Measurements from ENCODE around the gene BNIP5.

Gene BNIP5

DNA sequence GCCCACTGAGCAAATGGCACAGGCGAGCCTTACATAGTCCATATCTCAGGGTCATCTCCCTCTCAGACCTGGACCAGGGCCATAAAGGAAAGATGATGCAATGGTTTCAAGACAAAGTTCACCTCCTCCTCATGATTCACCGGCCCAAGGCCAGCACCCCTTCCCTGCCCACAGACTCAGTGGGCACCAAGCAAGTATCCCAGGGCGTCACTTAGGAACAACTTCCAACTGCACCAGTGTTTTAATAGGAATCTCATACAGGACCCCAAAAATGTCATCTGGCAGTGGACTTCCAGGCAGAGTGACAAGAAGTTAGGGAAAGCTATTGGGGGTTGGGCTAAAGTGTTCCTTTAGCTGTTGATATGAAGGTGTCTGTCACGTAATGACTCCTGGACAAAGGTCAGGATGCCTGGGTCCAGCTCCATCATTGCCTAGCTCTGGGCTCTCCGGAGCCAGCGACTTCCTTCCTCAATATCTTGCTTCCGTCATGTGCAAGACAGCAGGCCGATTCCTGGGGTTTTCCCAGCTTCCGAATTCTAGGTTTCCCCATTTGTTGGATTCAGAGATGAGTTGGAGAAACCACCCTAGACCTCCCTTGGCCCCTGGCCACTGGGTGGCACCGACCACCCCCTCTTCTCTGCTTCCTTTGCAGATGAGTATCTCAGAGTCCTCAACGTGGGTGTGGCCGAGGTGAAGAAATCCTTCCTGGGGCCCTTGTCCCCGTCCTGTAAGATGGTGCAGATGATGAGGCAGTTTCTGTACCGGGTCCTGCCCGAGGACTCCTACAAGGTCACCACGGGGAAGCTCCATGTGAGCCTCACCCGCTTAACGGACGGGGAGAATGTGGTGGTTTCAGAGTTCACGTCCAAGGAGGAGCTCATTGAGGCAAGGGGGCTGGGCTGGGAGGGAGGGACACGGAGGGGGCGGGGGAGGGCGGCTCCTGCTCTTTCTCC lies 45.7 kb downstream of the BNIP5 start:
- peak; percentile 62 for DNase-seq

DNA sequence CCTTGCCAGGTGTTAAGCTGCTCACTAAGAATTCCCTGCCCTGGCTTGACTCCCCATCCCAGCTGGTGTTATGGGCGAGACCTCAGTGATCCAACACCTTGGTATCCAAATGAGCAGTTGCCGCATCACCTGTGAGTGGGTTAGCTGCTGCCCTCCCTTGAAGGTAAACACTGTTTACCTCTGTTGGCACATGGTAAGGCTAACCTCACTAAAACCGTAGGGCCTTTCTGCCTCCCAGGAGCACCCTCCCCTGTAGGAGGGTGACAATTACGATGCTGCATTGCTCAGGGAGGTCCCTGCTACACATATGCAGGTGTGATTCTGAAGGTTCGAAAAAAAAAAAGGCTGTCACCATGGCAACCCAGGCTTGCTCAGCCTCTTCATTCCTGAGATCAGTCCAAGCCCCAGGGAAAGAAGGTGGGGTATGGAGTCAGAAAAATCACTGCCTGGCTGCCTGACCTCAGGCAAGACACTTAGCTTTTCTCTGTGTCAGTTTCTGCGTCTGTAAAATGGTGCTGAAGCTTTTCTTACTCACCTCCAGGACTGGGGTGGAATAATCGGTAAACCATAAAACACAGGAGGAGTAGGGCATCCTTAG lies 47.3 kb downstream of the BNIP5 start:
- no peak for DNase-seq

DNA sequence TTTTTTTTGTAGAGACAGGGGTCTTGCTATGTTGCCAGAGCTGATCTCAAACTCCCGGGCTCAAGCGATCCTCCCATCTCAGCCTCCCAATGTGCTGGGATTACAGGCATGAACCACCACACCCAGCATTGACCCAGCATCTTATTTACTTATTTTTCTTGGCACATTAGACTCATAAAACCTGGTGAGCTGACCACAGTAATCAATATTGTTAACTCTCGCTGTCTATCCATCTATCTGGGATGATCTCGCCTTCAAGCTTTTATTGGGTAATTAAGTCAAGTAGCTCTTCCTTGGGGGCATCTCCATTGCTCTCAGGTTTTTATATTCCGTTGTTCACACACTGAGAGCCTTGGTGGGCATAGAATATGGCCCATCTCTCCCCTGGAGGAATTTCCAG lies 49.8 kb downstream of the BNIP5 start:
- no peak for DNase-seq

DNA sequence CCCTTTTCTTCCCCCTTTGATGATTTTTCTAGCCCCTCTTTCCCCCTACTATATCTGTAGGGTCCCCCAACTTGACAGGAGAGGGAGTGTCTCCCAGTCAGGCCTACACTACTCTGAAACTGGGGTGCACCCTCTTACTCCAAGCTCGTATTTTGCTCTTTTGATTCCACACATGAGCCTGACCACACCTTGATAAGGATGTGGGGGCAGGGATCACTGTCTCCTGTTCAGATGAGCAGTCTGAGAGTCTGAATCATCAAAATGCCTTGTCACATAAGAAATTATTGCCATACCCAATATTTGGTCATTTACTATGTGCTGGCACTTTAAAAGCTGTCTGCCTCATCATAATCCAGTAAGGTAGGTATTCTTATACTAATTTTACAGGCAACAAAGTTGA lies 50.9 kb downstream of the BNIP5 start:
- no peak for DNase-seq

DNA sequence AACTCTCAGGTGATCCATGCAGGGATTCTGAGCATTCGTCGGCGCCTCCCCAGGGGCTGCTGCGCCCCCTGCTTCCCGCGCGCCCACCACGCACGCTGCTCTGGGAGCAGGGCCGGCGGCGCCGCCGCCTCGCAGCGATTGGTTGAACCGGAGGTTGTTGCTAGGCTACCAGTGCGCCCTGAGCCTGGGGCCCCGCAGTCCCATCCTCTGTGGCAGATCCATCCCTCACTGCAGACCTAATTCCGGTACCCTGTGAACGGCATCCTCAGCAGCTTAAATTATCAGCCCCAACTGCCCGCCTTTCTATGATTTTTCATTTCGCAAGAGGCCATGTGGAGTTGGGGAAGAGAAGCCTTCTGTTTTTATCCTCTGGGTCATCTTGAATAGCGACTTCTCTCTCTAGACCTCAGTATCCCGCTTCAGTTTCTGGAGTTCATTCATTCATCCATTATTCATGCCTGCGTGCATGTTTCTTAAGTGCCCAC lies 51.5 kb downstream of the BNIP5 start:
- DNase-seq: no peak

DNA sequence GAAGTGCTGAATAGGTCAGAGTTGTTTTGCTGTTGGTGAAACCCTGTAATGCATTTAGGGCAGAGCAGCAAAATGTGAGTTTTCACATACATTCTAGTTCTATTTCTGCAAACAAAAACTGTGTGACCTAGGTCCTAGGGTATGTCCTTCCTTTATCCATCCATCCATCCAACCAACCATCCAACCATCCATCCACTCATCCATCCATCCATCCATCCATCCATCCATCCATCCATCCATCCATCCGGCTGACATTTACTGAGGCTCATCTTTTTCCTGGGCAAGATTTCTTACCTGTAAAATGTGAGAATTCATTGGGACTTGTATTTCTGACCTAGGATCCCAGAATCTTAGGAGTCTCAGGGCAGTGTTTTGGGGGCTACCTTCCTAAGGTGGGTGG lies 52.3 kb downstream of the BNIP5 start:
- DNase-seq: no peak

DNA sequence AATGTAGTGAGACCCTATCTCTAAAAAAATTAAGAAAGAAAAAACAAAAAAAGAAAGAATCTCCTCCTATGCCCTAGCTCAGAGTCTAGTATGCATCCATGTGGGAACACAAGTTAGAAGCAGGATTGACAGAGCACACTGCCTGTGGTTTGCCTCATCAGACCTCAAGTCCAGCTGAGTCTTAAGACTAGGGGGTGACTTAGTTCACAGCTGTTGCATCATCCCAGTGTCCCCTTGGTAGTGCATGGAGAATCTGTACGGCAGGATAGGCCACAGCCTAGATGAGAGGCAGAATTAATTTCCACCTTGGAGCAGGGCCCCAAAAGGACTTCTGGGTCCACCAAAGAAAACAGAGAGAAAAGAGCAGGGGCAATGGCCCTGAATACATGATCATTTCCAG lies 53.1 kb downstream of the BNIP5 start:
- no peak for DNase-seq

DNA sequence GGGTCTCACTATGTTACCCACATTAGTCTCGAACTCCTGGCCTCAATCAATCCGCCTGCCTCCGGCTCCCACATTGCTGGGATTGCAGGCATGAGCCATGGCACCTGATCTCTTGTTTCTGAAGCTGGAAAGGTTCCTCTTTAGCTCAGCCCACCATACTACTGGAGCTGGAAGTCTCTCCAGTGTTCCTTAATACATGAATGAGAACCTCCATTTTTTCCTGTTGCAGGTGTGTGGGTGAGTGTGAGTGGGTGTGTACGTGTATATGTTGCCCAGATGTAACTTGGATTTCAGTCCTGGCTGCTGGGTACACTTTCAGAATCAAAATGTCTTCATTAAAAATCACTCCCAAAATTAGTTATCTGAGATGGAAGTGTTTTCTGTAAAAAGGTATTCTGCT lies 55.7 kb downstream of the BNIP5 start:
- no peak for DNase-seq

DNA sequence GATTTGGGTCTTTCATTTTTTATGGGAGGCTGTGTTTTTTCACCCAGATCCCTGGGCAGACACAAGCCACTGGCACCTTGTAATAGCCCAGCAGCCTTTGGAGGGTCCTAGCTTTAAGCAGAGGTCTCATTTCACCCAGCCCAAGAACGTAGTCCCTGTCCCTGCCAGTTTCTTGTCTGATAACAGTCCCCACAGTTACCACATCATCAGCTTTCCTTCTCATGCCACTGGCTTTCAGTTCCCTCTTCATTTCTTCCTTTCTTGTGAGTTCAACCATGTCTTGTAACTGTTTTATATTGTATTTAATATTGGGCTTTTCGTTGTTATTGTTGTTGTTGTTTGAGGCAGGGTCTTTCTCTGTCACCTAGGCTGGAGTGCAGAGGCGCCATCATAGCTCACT lies 56.2 kb downstream of the BNIP5 start:
- no peak for DNase-seq

DNA sequence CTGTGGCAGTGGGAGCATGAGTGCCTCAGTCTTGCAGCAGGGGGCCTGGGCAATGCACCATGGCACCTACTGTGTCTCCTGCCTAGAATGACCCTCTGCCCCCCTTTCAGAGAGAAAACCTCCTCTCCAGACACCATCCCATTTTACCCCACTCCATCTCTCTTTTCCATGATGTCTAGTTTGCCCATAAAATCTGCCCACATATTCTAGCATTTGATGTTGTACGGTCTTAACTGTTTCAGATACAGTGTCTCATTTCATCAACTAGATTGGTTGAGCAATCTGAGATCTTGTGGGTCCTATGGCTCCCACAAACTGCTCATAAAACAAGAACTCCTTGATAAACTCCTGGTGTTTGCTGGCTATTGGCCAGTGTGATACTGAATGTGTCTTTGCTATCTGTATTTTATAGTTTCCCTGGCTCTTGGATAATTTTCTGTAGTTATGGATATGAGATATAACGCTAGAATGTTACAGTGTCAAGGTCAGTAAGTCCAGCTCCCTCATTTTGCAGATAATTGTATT lies 58.7 kb downstream of the BNIP5 start:
- no peak for DNase-seq

DNA sequence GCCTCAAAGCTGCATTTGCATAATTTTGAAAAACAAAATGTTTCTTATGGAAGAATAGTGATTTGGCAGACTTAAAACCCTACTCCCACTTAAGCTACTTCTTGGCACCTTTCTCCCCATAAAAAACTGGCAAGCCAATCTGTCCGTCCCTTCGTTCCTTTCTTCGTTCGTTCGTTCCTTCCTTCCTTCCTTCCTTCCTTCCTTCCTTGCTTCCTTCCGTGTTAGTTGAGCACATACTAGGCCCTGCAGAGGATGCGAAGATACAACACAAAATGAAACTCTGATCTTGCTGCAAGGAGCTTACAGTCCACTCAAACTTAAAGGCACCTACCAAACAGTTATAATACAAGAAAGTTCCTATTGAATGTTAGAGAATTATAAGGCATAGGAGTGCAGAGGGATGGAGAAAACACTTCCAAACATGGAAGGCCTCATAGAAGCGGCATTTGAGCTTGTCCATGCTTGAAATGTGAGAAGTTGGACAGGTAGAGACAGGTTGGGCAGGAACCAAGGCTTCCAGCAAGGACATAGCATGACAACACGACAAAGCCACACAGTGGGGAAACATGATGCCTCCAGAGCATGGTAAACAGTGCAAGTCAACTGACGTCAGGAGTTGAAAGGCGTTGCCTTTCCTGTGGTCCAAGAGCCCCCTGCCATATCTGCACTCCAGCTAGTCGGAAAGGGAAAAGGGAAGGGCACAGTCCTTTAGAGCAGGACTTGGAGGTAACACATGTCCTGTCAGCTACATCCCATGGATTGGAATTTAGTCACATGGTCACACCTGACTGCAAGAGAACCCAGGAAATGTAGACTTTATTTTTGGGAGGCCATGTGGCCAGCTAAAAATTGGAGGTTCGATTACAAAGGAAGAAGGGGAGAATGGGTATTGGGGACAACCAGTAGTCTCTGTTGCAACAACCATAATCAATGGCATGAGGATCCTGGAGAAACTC lies 59.8 kb downstream of the BNIP5 start:
- DNase-seq: no peak

DNA sequence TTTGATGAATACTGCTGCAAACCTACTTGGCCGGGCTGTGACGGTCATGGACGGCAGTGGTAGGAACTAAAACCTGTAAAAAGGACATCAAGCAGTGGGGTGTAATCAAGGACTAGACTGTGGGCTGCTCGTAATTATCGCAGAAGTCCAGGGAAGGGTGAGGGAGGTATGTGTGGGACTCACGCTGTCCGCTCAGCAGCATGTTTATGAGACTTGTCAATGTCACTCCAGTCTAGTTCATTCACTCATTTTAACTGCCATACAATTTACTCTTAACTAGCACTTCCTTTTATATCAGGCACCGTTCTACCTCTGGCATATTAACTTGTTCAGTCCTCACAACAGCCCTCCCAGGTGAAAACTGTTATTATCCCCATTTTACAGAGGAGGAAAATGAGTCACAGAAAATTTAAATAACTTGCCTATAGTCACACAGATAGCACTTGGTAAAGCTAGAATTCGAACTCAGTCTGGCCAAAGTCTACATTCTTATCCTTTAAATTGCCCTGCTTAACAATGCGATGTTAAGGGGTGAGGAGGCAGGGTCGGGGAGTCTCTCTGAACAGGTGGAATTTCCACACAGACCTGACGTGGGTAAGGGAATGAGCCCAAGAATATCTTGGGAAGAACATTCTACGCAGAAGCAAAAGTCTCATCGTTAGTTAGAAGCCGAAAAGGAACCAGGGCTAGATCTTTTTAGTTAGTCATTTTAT lies 62.7 kb downstream of the BNIP5 start:
- no peak for DNase-seq

DNA sequence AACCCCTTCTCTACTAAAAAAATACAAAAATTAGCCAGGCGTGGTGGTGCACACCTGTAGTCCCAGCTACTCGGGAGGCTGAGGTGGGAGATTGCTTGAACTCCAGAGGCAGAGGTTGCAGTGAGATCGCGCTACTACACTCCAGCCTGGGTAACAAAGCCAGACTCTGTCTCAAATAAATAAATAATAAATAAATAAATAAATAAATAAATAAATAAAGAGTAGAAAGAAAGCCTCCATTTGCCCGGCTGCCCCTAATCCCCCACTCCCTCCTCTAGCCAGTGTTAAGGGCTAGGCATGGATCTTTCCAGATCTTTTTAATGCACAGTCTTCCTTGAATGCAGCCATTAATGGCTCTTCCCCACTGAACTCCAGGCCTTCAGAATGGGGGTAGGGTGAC lies 63.6 kb downstream of the BNIP5 start:
- DNase-seq: no peak

DNA sequence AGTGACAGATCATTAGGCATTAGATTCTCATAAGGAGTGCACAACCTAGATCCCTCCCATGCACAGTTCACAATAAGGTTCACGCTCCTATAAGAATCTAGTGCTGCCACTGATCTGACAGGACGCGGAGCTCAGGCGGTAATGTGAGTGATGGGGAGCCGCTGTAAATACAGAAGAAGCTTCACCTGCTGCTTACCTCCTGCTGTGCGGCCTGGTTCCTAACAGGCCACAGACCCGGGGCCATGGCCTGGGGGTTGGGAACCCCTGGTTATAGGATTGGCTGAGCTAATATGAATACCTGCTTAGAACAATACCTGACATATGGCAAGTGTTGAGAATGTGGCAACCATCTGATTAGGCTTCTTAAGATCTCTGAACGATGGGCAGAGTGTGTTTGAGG lies 64.5 kb downstream of the BNIP5 start:
- DNase-seq: no peak

DNA sequence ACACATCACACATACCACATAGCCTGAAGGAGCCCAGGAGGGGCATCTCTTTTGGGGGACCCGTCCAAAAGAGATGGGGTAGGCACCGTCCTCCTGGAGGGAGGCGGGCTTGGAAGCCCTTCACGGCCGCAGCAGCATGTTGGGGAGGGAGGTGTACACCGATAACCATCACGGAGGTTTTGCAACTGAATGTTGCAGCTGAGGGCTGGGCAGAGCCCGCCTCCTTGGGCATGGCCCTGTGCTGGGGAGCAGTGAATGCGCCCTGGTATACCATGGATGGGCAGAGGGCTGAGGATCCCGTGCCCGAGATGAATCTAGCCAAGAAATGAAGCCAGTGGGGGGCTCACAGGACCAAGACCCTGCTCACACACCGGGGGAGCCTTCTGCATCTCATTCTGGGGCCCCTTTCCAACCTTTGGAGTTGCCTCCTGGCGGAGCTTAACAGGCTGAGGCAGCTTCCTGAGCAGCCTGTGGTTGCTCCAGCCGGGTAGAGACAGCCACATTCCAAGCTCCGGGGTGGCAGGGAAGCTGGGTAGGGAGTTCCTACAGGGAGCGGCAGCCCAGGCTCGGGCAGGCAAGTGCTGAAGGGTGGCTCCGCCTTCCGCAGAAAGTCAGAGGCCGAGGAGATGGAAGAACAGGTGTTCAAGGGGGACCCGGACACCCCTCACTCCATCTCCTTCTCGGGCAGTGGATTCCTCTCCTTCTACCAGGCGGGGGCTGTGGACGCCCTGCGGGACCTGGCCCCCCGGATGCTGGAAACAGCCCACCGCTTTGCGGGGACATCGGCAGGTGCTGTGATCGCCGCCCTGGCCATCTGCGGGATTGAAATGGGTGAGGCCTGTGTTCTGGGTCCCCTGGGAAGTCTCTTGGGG lies 66.6 kb downstream of the BNIP5 start, which contains the start of gene PNPLA1:
PNPLA1 (plus strand) TSS at position 227 of the 872 bp plus-strand sequence; CDS start at position 627, 400 bp downstream.
- no peak for DNase-seq

DNA sequence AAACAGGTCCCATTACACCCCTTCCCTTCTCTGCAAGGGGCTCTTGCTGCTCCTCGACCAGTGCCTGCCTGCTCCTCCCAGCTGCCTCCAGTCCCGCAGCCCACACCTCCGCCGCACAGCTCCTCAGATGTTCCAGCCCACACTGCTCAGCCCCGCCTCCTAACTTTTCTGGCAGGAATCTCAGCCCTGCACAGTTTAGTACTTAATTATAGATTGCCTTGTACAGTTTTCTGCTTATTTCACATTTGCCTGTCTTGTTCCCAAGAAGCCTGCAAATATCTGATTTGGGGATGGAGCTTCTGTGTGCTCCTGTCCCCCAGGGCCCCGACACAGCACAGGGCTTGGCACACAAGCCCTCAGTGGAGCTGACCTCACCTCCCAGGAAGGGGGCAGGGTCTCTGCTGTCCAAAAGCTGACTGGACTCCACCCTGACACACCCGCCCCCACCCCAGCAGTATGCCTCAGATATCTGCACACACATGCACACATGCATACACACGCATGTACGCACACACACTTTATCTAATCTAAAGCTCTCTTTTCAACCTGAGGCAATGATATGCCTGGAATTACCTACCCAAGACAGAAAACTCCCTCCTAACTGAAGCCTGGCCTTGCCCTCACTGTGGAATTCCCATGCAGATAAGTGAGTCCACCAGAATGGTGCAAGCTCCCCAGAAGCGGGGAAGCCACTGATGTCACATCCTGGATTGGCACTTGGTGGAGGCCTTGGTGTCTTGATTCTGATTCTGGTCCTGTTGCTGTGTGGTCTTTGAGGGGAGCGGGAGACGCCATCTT lies 68.0 kb downstream of the BNIP5 start:
- DNase-seq: no peak

DNA sequence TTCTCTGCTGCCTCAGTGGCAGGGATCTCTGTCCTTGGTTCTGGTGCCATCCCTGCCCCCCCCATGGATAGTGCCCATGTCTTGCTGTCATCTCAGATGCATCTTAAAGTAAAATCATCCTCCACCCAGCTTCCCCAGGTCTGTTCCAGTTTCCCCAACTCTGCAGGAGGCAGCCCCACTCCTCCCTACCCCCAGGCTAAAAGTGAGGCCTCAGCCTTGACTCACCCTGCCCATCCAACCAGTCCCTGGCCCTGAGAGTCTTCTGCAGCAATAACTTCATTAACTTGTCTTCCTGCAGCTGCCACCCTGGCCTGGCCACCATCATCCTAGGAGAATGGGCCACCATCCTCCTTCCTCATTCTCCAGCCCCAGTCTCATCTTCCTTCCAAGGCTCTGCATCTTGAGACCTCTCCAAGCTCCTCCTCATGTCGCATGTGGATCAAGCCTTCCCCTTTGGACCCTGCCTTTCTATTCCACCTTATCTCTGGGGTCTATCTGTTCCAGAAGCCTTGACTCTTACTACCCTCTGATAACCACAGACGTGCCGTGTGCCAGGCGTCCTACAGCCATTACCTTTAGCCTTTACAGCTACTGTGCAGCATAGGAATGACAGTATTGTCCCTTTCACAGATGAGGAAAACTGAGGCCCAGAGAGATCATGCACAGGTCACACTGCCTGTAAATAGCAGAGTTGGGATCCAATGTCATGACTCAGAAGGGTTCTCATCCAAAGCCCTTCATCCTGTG lies 68.8 kb downstream of the BNIP5 start:
- peak; percentile 41 for DNase-seq

DNA sequence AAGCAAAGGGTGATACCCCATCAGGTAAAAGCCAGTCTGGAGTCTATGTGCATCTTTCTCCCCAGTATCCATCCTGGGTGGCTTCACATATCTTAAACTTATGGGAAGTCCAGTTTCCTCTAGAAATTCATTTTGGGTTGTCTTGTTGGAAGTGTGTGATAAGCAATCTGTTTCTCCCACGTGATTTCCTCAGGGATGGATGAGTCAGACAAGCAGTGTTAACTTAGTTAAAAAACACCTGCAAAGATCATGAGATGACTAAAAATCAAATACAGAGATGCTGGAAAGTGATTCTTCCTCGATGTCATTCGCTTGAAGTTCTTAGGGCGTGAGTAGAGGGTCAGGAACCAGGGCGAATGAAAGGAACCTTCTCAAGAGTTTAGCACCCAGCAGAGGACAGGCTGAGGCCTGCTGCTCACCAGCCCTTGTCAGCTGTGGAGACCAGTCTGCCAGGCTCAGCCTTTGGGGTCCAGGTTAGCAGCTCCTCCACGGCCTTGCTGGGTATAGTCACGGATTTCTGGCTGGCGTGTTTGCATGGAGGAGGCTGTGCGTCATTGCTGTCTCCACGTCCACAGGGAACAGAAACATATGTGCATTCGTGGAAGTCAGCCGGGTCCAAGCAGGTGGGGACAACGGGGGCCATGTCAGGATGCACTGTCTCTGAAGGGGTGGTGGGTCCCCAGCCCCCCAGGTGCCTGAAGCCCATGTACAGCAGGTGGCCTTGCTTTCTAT lies 69.6 kb downstream of the BNIP5 start:
- no peak for DNase-seq
